Gastrocnemius medialis (tissue), 4 donors: ENCODE measurements around the gene BRD8. TPM values are rescaled to one million over a fixed set of nuclear protein-coding genes. Genes with fewer than 3 reads are reported as not detected.

Experiments used
- ATAC-seq, 2 donors: fragments of 150-250 bp; one replicate each; pipeline ENCODE4 v1.9.1; 2016
- DNase-seq, 2 donors: peaks; one replicate each; pipeline ENCODE4 v3.0.0-alpha.2; 2019
- H3K27ac ChIP-seq, 4 donors: fragments of 200-600 bp; sonication (generic); 1 replicate in 1 of 4; 2 replicates in 3 of 4; pipeline ENCODE4 v1.5.1; 2016 to 2018; ENCODE audit warnings: mild to moderate bottlenecking in 2 of 4, moderate library complexity in 1 of 4
- H3K27me3 ChIP-seq, 3 donors: fragments of 200-600 bp; sonication (generic) in 2 of 3; 1 replicate in 1 of 3; 2 replicates in 2 of 3; pipeline versions ENCODE4 v1.5.1 to v1.6.0; 2016 to 2019; ENCODE audit warnings: mild to moderate bottlenecking in 1 of 3, moderate library complexity in 1 of 3
- H3K36me3 ChIP-seq, 2 donors: fragments of 200-600 bp; sonication (generic) in 1 of 2; one replicate each; pipeline ENCODE4 v1.5.1; 2017 to 2018
- H3K4me1 ChIP-seq, 2 donors: fragments of 200-600 bp; sonication (generic) in 1 of 2; one replicate each; pipeline ENCODE4 v1.5.1; 2016 to 2017; ENCODE audit warnings: mild to moderate bottlenecking in 2 of 2
- H3K4me3 ChIP-seq, 4 donors: fragments of 200-600 bp; sonication (generic) in 3 of 4; 1 replicate in 1 of 4; 2 replicates in 3 of 4; pipeline ENCODE4 v1.5.1; 2016 to 2019; ENCODE audit warnings: mild to moderate bottlenecking in 2 of 4
- H3K9me3 ChIP-seq, 3 donors: fragments of 200-600 bp; sonication (generic) in 2 of 3; 1 replicate in 1 of 3; 2 replicates in 2 of 3; pipeline ENCODE4 v1.5.1; 2016 to 2019
- CTCF ChIP-seq, 5 experiments: fragments of 450-650 bp in 3 of 5; fragments of 200-600 bp in 2 of 5; sonication (generic) in 2 of 5; IDR thresholded peaks in 4 of 5; conservative IDR thresholded peaks in 1 of 5; 1 replicate in 4 of 5; 2 replicates in 1 of 5; pipeline ENCODE4 v1.5.1; 2016 to 2019; ENCODE audit warnings: antibody characterized with exemption in 5 of 5, mild to moderate bottlenecking in 3 of 5, moderate library complexity in 3 of 5
- POLR2A ChIP-seq, 2 donors: fragments of 450-650 bp; IDR thresholded peaks; one replicate each; pipeline ENCODE4 v1.6.1; 2017; ENCODE audit warnings: antibody characterized with exemption in 2 of 2, mild to moderate bottlenecking in 2 of 2, moderate library complexity in 2 of 2
- in situ Hi-C, 4 donors: fragments of 200-750 bp; cut with MboI; loops; one replicate each; pipeline versions ENCODE4 v1.15.0 to v1.8.0; 2017; ENCODE audit warnings: low sequenced_read_pairs in 4 of 4
- intact Hi-C: fragments of 100-400 bp; cut with DNase I; formaldehyde crosslinking; loops from one replicate; pipeline ENCODE4 v1.15.1; 2023; ENCODE audit warnings: low total_unique reads
- total RNA-seq, 4 donors: library from RNA; depleted of rRNA; stranded (reverse); fragments of >200 nt; gene quantifications; one replicate each; pipeline versions ENCODE4 v1.1.0 to v1.2.3, GENCODE V29; 2016

Gene BRD8
- total RNA-seq, 4 donors from 2014 or later, result 20.2 to 28.0 (median 24.1) TPM

- TF ChIP-seq POLR2A (IDR thresholded peaks at IDR 0.05), result no peak
- TF ChIP-seq CTCF (IDR thresholded peaks at IDR 0.05 in 4 of 5, conservative IDR thresholded peaks at IDR 0.05 in 1 of 5), result no peak
- H3K27me3 ChIP-seq, result no peaks in the 10 kb centered on the region
- in situ Hi-C loops, result loop anchor here in 3 of 4 donors (5.0 to 25.0 kb wide), 6 partner anchors 41 to 491 kb away; partner anchors contain the start of gene FAM13B (in 1 of the 3)
- H3K27ac ChIP-seq, result no peak overlapping the region
- no peaks in the 10 kb centered on the region for H3K4me1 ChIP-seq
- H3K36me3 ChIP-seq, result no peaks in the 10 kb centered on the region
- DNase-seq (no peak), ATAC-seq (no peak)
- no peaks in the 10 kb centered on the region for H3K9me3 ChIP-seq
- intact Hi-C loops, result no loop called here
- H3K4me3 ChIP-seq, result no peak overlapping the region
Observed at GRCh38 chr5:138128334-138128733, 50.1 kb downstream of the BRD8 start.

DNA sequence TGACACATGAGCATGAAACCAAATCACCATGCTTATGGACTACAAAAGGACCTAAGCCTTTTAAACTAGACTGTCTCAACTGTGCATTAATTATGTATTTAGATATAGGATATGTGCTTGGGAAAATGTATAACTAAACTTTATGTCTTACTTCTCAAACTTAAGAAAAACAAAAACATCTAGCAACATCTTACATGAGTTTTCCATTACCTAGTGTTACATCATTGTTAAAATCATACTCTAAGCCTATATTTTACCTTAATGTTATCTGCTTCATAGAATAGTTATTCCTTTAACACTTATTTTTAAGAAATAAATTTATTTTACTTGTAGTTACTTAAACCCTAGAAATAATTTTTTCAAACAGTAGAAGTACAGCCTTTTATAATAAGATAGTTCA is 63.2 kb downstream of the BRD8 start:
- DNase-seq (no peak), ATAC-seq (no peak)
- Histone ChIP-seq H3K27ac (no peak overlapping the region), H3K4me1 (no peaks in the 10 kb centered on the region), H3K9me3 (no peaks in the 10 kb centered on the region), H3K27me3 (peaks cover 0 to 8% (median 0%) of the 10 kb centered on the region in 3 donors), H3K36me3 (no peaks in the 10 kb centered on the region), H3K4me3 (no peak overlapping the region)
- in situ Hi-C loops, result no loop called here
- intact Hi-C loops, result no loop called here
- TF ChIP-seq CTCF (IDR thresholded peaks at IDR 0.05 in 4 of 5, conservative IDR thresholded peaks at IDR 0.05 in 1 of 5) (no peak), POLR2A (IDR thresholded peaks at IDR 0.05) (no peak)

DNA sequence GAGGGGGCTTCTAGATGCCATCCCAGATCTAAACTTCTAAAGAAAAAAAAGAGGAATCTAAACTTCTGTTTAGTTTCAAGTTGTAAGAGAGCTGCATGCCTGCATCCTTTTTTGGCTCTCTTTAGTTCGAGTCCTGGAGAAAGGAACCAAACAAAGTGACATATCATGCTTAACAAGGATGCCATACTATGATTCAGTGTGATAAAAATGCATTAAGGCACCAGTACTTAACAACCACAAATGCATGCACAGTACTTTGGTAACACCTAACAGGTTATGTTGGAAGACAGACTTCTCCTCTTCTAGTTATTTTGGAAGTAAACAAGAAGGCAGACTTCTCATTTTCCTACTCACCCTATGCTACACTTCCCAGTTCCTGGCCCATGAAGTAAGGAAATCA is 66.5 kb downstream of the BRD8 start:
- peaks cover 0 to 8% (median 0%) of the 10 kb centered on the region in 3 donors for H3K27me3 ChIP-seq
- TF ChIP-seq POLR2A (IDR thresholded peaks at IDR 0.05), result no peak
- no peak for TF ChIP-seq CTCF (IDR thresholded peaks at IDR 0.05 in 4 of 5, conservative IDR thresholded peaks at IDR 0.05 in 1 of 5)
- intact Hi-C loops, result no loop called here
- DNase-seq (no peak), ATAC-seq (no peak)
- H3K36me3 ChIP-seq, result no peaks in the 10 kb centered on the region
- no peaks in the 10 kb centered on the region for H3K4me1 ChIP-seq
- in situ Hi-C loops, result no loop called here
- H3K9me3 ChIP-seq, result no peaks in the 10 kb centered on the region
- H3K27ac ChIP-seq, result no peak overlapping the region
- H3K4me3 ChIP-seq, result no peak overlapping the region

DNA sequence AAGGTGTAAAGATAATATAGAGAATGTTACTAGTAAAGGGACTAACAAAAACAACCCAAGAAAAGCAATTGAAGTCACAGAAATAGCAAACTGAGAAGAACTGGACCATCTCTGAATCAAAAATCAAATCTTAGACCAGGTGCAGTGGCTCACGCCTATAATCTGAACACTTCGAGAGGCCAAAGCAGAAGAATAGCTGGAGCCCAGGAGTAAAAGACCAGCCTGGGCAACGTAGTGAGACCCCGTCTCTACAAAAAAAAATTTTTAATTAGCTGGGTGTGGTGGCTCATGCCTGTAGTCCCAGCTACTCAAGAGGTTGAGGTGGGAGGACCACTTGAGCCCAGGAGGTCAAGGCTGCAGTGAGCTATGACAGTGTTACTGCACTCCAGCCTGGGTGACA is 67.2 kb downstream of the BRD8 start:
- H3K9me3 ChIP-seq, result no peaks in the 10 kb centered on the region
- no peak overlapping the region for H3K27ac ChIP-seq
- no peak overlapping the region for H3K4me3 ChIP-seq
- DNase-seq (no peak), ATAC-seq (no peak)
- intact Hi-C loops, result no loop called here
- in situ Hi-C loops, result no loop called here
- H3K4me1 ChIP-seq, result no peaks in the 10 kb centered on the region
- H3K27me3 ChIP-seq, result peaks cover 0 to 8% (median 0%) of the 10 kb centered on the region in 3 donors
- TF ChIP-seq CTCF (IDR thresholded peaks at IDR 0.05 in 4 of 5, conservative IDR thresholded peaks at IDR 0.05 in 1 of 5) (no peak), POLR2A (IDR thresholded peaks at IDR 0.05) (no peak)
- H3K36me3 ChIP-seq, result no peaks in the 10 kb centered on the region
